Stimulated activated CD8-positive, alpha-beta memory T cell treated with anti-CD3 and anti-CD28 coated beads, Interleukin-15, amount 100 ng/mL, for 4 hours (primary cell): ENCODE data around the gene OR7E24.

ENCODE experiments used
- DNase-seq, 2 donors: peaks; one replicate each; pipeline ENCODE4 v3.0.0-alpha.2; 2020; ENCODE audit warnings: low read depth in 2 of 2

Gene OR7E24

GRCh38 chr19:9250630-9251029, at the start of gene OR7E24:
OR7E24 (plus strand) TSS chr19:9250930; CDS start chr19:9251044, 114 bp downstream.
- DNase-seq = no peak

DNA sequence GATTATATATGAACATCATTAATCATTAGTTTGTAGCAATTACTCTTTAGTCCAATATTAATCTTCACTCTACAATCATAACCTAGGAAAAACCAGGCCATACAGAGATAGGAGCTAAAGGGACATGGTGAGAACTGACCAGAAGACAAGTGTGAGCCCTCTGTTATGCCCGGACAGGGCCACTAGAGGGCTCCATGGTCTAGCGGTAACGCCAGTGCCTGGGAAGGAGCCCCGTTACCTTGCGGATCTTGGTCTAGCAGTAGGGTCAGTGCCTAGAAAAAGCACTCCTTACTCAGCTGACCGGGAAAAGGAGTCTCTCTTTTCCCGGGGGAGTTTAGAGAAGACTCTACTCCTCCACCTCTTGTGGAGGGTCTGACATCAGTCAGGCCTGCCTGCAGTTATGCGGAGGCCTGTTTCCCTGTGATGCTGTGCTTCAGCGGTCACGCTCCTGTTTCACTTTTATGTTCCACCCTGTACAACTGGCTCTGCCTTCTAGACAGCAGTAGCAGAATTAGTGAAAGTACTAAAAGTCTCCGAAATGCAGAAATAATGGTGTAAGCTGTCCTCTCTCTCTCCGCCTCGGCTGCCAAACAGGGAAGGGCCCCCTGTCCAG, 45.1 kb upstream of the OR7E24 start:
- peak; percentile 17 to 33 for DNase-seq

- no peak for DNase-seq
These were observed 31.2 kb upstream of the OR7E24 start, which contains the start of gene OR7D4 for GRCh38 chr19:9219489-9219888. OR7D4 (minus strand) TSS chr19:9219589; CDS start chr19:9214837, 4,752 bp downstream.

GRCh38 chr19:9251236-9251635, 506 bp downstream of the OR7E24 start:
- no peak for DNase-seq

DNA sequence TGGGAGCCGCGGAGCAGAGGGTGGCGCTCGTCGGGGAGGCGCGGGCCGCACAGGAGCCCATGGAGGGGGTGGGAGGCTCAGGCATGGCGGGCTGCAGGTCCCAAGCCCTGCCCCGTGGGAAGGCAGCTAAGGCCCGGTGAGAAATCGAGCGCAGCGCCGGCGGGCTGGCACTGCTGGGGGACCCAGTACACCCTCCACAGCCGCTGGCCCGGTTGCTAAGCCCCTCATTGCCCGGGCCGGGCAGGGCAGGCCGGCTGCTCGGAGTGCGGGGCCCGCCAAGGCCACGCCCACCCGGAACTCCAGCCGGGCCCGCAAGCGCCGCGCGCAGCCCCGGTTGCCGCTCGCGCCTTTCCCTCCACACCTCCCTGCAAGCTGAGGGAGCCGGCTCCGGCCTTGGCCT, 32.8 kb downstream of the OR7E24 start:
- peak in 1 of 2 donors; percentile 18 for DNase-seq

DNA sequence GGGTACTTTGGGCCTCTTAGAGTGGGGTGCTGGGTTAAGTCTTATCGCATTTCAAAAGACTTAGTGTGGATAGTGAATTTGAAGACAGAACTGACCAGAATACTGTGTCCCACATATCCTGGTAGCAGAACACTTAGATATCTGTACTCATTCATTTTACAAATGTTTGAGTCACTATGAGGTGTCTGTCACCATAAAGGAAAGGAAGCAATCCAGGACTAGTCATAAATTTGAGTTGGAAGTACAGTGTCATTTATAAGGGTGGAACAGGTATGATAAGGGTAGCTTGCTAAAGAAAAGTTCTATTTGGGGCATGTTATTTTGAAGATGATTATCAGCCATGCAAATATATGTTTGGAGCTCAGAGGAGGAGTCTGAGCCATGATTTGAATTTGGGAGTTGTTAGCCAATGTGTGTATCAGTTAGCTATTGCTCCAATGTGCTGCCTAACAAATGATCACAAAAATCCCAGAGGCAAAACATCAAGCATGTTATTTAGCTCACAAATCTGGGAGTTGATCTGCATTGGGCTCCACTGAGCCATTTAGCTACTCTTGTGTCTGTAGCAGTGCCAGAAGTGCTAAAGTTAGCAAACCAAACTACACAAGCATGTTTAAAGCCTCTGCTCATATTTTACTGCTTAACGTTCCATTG, 38.6 kb downstream of the OR7E24 start:
- DNase-seq = no peak

DNA sequence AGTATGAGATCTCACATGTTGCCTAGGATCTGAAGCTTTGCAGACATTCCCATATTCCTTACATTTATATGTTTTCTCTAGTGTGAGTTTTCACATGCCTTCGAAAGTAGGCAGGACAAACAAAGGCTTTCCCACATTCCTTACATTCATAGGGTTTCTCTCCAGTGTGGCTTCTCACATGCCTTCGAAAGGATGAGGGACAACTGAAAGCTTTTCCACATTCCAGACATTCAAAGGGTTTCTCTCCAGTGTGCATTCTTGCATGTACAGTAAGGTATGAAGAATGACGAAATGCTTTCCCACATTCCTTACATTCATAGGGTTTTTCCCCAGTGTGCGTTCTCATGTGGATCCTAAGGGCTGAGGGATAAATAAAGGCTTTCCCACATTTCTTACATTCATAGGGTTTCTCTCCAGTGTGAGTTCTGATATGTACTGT, 44.7 kb downstream of the OR7E24 start:
- DNase-seq = no peak

DNA sequence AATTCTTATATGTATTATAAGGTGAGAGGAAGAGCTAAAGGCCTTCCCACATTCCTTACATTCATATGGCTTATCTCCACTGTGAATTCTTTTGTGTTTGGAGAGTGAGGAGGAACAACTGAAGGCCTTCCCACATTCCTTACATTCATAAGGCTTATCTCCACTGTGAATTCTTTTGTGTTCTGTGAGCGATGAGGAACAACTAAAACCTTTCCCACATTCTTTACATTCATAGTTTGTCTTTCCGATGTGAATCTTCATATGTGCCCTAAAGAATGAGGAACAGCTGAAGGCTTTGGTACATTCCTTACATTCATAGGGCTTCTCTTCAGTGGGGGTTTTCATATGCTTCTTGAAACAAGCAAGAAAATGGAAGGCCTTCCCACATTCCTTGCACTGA, 45.6 kb downstream of the OR7E24 start:
- no peak for DNase-seq
